ENCODE results near the gene PTPRN2.
"Not testable (repeated sequence)": the region's sequence is repeated elsewhere in the genome, so short reads cannot be mapped to it uniquely, and the experiment has no call there.

PTPRN2 gene

DNA sequence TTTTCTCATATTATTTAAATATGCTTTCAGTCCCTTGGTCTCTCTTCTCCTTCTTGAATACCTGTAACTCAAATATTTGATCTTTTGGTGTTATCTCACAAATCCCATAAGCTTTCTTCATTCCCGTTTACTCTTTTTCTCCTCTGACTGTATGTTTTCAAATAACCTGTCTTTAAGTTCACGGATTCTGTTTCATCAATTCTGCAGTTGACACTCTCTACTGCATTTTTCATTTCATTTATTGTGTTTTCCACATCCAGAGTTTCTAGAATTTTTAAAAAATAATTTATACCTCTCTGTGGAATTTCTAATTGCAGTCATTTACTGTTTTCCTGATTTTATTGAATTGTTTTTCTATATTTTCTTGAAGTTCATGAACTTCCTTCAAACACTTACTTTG is 298.4 kb downstream of the PTPRN2 start:
- no peak for DNase-seq

- no peak for DNase-seq
These were observed 301.4 kb downstream of the PTPRN2 start for GRCh38 chr7:158286210-158286609.

DNA sequence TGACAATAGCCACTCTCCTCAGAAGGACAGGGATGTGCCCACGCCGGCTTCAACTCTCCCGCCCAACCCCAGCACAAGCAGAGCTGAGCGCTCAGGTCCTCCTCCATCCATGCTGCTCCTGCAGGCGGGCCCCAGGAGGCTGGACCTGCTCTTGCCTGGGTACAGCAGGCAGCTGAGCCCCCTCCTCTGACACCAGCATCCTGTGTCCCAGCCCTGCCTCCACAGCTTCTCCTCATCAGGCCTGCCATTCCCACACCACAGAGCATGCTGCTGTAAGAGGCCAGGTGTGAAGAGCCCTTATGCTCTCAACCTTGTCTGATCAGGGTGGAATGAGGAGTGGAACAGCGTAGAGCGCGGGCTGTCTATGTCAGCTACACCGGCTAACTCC is 302.2 kb downstream of the PTPRN2 start:
- DNase-seq = no peak

DNA sequence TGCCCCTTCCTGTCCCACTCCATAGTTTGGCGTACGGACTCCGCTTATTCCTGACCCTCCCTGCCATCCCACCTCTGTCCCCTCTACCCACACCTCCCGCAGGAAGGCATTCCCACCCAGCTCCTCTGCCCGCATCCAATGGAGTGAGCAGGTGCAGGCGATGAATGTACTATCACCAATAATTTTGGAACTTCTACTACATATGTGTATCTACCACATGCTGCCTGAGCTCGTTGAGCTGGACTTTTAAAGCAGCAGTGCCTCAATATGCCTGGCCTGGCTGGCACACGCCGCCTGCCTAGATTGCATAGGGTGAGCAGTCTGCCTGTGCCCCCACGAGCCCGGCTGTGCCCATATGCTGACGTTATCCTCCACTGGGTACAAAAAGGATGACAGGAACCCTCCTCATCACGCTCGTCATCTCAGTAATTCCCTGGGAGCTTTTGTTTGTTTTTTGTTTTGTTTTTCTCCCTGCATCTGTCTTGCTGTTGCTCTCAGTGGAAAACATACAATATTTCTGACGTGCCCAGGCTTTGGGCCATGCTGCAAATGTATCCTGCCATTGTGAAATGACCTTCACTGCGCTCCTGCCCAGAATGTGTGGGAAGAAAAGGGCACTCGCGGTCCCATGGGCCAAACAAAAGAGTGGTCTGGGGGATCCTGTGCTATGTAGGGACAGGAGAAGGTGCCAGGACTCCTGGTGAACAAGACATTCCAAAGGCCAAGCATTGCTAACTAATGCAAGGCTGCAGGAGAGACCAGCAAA is 302.8 kb downstream of the PTPRN2 start:
- no peak for DNase-seq

- no peak for DNase-seq
These were observed 303.5 kb downstream of the PTPRN2 start for GRCh38 chr7:158284121-158284520.

DNA sequence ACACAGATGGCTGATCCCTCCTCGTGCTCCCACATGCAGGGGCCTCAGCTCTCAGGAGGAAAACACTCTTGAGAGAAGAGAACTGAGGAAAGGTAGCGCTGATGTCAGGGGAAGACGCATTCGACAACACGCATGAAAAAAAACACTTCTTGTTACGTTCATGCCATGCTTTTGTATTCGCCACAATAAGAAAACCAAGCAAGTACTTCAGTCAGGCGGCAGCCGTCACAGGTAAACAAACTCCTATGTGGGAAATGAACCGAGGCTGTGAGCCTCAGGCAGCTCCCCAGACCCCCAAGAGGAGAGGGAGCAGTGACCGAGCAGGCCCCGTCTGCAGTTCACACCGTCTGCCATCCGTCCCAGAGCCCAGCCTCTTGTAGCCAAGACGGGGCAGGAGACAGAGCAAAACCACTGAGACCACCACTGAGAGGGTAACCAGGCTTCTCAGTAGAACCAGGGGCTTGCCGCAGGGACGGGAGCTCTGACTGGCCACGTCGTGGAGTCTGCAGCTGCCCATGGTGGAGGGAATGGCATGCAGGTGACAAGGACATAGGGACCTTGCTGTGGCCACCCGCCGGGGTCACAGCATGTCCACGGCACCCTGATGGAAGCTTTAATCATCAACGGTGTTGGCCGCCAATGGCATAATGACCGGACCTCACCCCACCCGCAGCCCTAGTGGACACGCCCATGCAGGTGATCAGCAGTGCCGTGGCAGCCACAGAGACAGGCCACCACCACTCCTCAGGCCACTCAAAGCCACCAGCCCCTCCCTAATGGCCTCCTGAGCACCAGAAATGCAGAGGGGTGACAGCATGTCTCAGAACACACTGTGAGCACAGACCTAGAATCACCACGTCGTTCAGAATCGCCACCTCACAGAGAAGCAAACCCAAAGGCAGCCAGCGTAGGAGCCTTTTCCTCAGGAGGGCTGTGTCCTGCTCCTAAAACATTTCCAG is 304.3 kb downstream of the PTPRN2 start:
- no peak for DNase-seq

- no peak for DNase-seq
These were observed 305.1 kb downstream of the PTPRN2 start for GRCh38 chr7:158282461-158283001.

DNA sequence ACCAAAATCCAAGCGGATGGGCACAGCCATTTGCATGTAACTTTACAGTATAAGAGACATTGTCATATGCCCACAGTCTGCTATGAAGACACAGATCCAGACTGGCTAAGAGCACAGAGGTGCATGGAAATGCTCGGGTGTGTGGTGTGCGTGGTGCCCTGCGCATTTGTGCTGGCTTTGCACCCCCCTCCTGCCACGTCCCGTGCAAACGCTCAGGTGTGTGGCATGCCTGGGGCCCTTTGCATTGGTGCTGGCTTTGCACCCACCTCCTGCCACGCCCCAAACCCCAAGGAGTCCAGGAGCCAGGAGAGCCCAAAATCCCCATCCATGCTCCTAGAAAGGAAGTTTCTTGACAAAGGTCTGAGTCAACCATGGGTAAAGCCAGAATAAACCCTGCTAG is 306.2 kb downstream of the PTPRN2 start:
- DNase-seq = no peak

DNA sequence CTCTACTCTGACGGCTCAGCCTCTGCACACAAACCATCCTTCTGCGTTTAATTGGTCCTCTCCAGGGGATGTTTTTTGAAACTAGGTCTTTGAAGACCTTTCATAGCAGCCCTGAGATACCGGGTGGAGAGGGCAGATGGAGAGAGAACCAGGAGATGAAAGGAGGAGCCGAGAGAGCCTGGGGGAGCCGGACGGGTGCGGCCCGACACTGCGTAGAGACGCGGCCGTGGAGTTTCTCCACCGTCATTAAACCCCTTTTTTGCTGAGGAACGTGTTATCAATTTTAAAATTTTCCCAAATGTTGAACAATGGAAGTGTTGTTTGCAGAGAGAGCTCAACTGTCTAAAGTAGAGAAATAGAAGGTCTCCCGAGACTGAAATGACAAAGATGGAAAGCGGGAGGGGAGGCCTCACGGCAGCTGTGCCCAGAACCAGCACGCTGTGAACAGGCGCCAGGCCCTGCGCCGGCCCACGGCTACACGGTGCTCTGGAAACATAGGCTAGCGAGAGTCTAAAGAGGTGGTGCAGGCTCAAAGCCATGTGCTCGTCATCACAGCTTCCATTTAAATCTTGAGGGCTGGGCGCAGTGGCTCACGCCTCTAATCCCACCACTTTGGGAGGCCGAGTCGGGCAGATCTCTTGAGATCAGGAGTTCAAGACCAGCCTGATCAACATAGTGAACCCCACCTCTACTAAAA is 307.0 kb downstream of the PTPRN2 start:
- DNase-seq = no peak

GRCh38 chr7:158279539-158280447 is 307.8 kb downstream of the PTPRN2 start:
- DNase-seq = no peak

GRCh38 chr7:158278745-158279320 is 308.8 kb downstream of the PTPRN2 start:
- DNase-seq = no peak

DNA sequence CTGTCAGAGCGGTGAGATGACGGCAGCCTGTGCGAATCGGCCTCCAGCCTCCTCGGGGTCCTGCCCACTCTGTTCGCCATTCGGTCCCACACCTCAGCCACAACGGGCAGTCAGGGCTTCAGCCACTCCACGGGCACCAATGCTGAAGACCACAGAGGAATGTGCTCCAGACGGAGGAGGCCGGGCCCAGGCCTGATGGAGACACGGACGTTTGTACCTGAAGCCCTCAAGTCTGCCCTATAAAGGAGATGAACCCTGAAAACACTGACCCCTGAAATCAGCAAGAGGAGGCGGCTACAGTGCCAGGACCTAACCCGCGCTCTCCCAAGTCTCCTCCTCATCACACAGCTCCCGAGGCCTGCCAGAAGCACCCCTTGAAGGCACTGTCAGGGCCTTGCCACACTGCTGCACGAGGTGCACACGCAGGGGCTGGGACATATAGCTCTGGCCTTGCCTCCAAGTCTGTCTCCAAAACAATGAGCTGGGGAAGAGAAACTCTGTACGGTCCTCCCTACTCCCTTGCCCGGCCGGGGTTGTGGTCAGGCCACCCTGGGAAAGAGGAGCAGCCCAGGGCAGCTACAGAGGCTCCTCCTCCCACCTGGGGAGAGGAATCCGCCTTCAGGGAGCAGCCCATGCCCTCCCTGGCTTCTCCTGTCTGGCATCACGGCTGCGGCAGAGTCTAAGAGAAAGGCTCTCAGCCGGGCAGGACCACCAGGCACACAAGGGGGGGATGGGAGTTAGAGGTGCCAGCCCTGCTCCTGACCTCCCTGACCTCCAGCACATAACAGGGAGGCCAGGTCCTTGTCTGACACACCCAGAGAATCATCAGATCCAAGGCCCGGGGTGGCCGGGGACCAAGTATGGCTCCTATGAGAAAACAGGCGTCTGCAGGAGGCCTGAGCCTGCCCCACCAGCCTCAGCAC is 310.1 kb downstream of the PTPRN2 start:
- DNase-seq = no peak

- no peak for DNase-seq
These were observed 311.0 kb downstream of the PTPRN2 start for GRCh38 chr7:158276414-158277218.

- DNase-seq = no peak
These were observed 311.8 kb downstream of the PTPRN2 start for GRCh38 chr7:158275711-158276413.

DNA sequence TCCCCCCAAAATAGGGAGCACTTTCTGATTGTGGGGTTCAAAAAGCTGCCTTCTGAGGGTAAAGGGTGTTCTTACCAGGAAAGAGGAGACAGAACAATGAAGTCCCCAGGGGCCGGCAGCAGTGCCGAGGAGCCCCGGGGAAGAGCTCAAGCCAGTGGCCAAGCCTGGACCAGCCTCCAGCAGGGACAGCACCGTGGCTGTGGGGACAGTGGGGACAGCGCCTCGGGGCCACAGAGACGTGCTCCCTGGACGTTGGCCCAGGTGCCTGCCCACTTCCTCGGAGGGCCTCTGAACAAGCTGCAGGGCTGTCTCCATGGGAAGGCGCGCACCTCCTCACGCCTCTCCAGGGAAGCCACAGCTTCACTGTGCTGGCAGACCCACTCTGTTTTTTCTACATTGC is 312.6 kb downstream of the PTPRN2 start:
- no peak for DNase-seq

DNA sequence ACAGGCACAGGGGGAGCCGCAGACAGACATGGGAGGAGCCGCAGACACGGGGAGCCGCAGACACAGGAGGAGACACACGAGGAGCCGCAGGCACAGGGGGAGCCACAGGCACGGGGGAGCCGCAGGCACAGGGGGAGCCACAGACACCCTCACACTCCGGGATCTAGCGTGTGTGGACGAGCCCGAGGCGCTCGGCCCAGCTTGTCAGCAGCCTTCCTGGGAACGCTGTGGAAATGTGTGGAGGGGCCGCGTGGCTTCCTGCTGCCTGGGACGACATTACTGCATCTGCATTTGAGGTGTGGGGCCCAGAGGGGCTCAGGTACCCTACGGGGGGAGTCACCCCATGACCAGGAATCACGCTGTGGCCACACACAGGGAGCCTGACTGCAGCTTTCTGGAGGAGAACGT is 313.2 kb downstream of the PTPRN2 start:
- DNase-seq = no peak

- DNase-seq = not testable (repeated sequence)
These were observed 313.8 kb downstream of the PTPRN2 start for GRCh38 chr7:158273756-158274342.

DNA sequence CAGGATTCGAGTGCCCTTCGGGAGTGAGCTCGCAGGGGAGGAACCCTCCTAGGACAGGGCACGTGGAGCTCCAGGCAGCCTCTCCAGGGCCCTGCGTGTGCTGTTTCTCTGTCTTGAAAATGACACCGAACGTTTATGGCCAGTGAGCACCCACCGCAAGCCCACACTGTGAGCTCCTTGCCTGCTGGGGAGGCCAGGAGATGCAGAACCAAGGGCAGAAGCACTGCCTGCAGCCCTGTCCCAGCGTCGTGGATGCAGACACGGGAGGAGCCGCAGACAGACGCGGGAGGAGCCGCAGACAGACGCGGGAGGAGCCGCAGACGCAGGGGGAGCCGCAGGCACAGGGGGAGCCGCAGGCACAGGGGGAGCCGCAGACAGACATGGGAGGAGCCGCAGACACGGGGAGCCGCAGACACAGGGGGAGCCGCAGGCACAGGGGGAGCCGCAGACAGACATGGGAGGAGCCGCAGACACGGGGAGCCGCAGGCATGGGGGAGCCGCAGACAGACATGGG is 314.4 kb downstream of the PTPRN2 start:
- DNase-seq = no peak
